GM12801 (cell line): ENCODE data around the gene SYNPO.

Experiments used
- CTCF ChIP-seq: IDR thresholded peaks from one replicate; pipeline ENCODE4 v1.5.1; 2011; ENCODE audit warnings: control low read depth; ENCODE audit not compliant: insufficient read length; ENCODE audit errors: extremely low read depth

The SYNPO gene

GRCh38 chr5:150670275-150670947 is 30.0 kb downstream of the SYNPO start:
- TF ChIP-seq CTCF: no peak

- TF ChIP-seq CTCF: no peak
Measured at GRCh38 chr5:150670948-150671310, 30.5 kb downstream of the SYNPO start.

- TF ChIP-seq CTCF: no peak
Measured at GRCh38 chr5:150671509-150672236, 31.2 kb downstream of the SYNPO start.

GRCh38 chr5:150672237-150672883 is 31.9 kb downstream of the SYNPO start:
- TF ChIP-seq CTCF: no peak

GRCh38 chr5:150672884-150673275 is 32.4 kb downstream of the SYNPO start:
- no peak for TF ChIP-seq CTCF

- TF ChIP-seq CTCF: no peak
Measured at GRCh38 chr5:150674341-150674821, 33.9 kb downstream of the SYNPO start.

- no peak for TF ChIP-seq CTCF
Measured at GRCh38 chr5:150675069-150675468, 34.6 kb downstream of the SYNPO start.
